Activated CD8-positive, alpha-beta memory T cell treated with anti-CD3 and anti-CD28 coated beads, Interleukin-2, amount 50 U/mL, for 24 hours (primary cell): Measurements from ENCODE around the gene PAPPA2.
"Not testable (repeated sequence)": the region's sequence is repeated elsewhere in the genome, so short reads cannot be mapped to it uniquely, and the experiment has no call there.

Experiments
- DNase-seq: peaks from one replicate; pipeline ENCODE4 v3.0.0-alpha.2; 2020; ENCODE audit errors: extremely low read depth

Gene PAPPA2

DNA sequence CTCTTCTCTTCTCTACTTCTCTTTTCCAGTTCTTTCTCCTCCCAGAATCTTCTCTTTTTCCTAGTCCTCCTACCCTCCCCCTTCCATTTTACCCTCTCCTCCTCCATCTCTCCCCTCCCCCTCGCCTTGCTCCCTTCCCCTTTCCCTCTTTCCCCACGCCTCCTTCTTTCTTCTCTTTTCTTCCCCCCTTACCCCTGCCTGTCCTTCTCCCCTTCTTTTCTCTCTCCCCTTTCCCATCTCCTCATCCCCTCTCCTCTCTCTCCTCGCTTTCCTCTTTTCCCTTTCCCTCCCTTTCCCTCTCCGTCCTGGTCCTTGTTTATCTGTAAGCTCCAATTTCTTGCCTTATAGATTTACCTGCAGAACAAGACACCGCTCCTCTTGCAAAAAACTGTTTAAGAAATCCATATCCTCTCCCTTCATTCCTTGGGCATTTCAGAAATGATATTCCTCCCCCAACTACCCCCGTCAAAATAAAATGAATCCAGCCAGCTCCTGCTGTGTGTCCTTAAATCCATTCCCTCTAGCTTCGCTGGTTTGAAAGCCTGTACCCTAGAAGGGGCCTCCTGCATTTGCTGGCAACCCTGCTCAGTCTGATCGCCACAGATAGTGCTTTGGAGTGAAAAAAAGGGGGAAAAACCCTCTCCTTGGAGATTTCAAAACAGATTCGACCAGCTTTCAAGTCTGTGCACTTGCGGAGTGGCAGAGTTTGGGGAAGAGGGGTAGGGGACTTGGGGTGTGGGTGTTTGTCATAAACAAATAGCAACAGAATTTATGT lies 89.4 kb downstream of the PAPPA2 start:
- DNase-seq, result no peak

DNA sequence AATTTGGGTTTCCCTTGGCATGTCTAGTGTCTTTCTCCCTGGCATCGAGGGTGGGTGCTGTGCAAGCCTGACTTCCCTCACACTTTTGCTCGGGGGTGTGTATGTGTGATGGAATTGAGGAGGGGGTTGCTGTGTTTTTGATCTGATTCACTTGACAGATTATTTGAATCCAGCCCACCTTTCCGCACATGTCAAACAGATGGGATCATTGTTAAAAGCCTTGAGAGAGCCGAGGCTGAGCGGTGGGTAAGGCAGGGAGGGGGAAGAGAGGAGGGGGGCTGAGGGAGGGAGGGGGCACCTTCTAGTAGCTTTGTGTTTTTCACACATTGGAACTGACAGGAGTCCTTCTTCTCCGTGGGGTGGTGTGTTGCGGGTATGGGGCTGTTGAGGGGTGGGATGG lies 90.0 kb downstream of the PAPPA2 start:
- DNase-seq, result no peak

DNA sequence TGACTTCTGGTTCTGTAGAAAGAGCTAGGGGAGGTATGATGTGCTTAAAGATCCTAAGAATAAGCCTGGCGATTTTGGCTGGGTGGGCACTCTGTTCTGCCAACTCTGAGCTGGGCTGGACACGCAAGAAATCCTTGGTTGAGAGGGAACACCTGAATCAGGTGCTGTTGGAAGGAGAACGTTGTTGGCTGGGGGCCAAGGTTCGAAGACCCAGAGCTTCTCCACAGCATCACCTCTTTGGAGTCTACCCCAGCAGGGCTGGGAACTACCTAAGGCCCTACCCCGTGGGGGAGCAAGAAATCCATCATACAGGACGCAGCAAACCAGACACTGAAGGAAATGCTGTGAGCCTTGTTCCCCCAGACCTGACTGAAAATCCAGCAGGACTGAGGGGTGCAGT lies 93.3 kb downstream of the PAPPA2 start:
- DNase-seq, result no peak

DNA sequence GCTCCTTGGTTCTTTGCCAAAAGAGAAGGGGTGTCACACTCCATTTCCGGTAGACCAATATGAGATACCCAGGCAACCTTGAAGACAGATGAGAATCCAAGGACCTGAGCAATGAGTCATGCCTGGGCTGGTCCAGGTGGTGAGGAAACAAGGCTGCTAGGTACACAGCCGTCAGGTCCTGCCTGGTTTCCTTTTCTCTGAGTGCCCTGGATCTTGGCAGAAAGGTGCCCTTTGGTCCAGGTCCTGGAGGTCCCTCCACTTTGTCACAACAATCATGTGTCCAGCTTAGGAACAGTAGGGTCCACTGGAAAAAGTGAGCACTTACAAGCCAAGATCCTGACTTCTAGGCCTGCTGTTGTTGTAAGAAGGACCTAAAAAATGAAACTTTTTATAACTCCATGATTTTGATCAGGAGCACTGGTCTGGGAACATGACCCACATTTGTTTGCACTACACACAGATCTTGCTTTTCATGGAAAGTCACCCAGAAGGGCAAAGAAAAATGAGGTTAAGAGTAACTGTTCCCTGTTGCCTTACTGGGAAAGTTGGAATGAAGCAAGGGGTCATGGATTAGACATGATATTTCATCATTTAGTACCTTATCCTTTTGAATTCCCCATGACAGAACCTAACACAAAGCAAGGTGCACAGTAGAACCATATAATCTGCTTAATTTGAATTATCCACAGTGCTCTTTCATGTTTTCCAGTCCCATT lies 94.7 kb downstream of the PAPPA2 start:
- DNase-seq, result no peak

DNA sequence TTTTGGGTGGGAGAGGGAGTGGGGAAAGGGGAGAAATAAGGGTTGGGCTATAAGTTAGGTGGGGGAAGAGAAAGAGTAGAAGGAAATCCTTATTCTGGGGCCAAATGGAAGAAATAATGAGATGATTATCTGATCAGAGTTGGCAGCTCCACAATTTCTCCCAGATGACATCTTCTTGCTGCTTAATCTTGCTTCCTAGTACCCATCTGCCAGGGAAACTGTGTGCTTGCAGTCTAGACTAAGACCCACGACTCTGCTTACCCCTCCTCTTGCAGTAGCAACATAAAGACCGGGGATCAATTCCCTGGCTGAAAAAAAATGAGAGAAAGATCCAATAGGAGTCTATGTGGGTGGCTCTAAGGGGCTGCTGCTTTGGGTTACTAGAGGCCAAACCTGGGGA lies 95.6 kb downstream of the PAPPA2 start:
- DNase-seq, result no peak

DNA sequence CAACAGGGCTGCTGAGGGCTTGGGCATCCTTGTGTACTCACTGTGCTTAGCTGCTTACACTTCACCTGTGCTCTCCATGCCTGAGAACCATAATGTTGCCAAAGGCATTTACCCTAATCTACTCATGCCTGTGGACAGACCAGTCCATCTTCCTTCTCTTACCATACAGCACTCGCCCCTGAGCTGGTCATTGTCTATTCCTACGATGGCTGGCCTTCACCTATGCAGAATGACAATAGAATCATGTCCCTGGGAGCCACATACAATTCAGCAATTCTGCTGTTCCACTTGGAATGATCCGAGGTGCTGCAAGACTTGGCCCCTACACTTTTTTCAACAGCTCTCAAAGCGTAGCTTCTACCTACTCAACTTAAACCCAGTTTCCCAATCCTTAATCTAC lies 96.5 kb downstream of the PAPPA2 start:
- no peak for DNase-seq

DNA sequence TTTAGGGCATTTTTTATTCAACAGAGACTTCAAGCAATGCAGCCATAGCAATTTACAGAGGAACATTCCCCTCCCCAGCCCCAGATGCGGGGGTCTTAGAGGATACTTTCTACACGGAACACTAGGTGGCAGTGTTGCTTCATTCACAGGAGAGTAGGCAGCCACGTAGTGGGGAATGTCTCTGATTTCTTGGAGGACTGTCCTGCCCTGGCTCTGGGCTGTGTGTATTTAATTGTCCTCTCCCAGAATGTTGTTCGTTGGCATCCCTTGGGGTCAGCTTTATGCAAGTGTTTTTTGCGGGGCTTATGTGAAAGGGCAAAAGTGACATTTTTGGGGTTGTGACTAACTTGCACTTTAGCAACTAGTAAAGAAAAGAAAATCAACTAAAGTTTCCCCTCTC lies 96.9 kb downstream of the PAPPA2 start:
- no peak for DNase-seq

DNA sequence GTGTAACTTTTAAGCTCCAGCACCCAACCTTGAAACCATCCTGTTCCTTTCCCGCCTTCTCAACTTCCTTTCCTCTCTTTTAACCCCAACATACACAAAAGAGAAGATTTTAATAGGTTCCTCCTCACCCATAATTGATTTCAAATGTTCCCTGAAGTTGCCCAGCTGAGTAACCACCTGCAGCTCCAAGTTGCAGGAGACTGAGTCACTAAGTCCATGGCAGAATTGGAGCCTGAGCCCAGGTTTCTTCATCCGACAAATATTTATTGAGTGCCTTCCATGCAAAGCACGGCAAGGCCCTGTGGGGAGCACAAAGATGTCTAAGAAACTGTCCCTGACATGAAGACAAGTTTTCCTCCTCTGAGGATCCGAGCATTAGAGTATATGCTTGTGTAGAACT lies 97.7 kb downstream of the PAPPA2 start:
- no peak for DNase-seq

DNA sequence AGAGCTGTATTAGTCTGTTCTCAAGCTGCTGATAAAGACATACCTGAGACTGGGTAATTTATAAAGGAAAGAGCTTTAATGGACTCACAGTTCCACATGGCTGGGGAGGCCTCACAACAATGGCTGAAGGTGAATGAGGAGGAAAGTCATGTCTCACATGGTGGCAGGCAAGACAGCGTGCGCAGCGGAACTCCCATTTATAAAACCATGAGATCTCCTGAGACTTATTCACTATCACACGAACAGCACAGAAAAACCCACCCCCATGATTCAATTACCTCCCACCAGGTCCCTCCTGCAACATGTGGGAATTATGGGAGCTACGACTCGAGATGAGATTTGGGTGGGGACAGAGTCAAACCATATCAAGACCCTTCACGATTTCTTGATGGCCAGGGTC lies 98.8 kb downstream of the PAPPA2 start:
- DNase-seq, result not testable (repeated sequence)

DNA sequence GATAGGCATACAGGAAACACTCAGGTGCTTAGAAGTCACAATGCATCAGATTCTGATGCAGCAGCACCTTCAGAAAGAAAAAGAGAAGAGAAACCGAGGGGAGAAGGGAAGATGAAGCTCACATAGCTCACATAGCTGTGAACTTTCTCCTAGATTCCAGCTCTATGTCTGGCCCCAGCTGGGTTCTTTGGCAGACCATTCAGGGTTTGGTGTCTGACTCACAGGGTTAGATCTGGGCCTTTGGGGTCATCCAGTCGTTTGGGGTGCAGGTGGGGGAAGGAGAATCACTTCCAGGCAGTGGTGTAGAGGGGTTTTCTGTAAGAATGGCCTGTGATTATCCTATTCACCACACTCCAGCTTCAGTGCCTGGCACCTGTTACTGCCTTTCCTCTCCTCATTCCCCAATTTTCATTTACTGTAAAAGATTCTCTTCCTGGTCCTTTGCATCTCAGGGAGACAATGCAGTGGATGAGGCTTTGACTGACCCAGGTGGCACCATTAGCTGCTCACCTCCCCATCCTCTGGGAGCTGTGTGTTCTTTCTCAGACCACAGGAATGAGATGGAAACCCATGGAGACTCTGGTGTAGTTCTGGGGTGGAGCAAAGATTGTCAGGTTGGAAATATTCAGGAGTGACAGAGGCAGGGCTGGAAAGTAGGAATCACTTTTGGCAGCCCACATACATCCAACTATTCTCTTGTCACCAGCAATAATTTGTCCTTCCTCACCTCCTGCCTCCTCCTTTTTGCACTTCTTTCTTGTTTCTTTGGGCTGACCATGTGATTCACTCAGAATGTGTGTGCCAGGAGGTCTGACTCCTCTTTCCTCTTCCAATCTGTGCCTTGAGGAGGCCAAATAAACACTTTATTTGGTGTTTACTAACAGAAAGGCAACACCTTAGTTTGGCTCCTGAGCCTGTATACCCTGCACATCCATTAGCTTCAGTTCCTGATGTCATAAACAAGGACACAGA lies 103.3 kb downstream of the PAPPA2 start:
- no peak for DNase-seq

DNA sequence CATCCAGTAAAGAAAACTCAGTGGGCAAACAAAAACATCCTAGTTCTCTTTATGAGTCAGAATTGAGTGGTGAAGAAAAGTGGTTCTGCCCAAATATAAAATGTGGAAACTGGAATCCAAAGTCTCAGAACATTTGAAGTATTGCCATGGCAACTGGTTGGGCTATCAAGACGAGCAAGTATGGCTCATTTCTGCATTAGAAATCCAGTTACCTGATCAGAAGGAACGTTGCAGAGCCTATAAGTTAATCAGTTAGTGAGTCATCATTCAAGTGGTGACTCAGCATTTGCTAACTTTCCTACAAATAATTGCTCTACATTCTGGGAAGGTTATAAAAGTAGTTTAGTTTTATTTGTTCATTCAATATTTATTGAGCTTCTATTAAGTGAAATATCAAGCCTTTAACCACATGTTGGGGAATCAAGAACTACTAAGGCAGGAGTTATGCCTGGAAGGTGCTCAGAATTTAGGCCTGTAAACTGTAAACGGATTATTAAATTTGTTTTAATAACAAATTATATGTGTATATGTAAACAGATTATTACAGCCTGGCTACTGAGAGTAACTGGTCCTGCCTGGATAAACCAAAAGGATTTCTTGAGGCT lies 104.3 kb downstream of the PAPPA2 start:
- no peak for DNase-seq

DNA sequence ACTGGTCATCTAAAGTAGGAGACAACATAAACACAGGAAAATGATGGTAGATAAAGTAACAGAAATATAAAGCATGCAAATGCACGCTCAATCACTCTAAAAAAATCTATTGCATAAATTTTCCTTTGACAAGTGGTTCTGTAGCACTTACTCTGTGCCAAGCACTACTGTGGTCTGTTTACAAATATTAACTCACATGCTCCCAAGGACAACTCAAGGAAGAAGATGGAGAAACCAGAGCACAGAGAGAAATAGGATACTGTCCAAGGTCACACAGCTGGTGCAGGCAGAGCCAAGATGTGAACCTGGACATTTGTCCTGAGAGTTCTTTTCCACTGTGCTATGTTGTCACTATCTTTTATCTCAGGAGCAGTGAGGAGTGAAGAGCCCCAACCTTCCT lies 105.2 kb downstream of the PAPPA2 start:
- no peak for DNase-seq

DNA sequence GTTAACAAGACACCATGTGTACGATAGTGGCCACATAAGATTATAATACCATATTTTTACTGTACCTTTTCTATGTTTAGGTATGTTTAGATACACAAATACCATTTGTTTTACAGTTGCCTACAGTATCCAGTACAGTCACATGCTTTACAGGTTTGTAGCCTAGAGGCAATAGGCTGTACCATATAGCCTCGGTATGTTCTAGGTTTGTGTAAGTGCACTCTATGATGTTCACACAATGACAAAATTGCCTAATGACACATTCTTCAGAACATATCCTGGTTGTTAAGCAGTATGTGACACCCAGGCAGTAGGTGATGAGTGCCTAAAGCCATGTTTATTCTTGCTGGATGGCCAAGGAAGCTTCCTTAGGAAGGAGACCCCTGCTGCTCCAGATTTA lies 111.8 kb downstream of the PAPPA2 start:
- no peak for DNase-seq

DNA sequence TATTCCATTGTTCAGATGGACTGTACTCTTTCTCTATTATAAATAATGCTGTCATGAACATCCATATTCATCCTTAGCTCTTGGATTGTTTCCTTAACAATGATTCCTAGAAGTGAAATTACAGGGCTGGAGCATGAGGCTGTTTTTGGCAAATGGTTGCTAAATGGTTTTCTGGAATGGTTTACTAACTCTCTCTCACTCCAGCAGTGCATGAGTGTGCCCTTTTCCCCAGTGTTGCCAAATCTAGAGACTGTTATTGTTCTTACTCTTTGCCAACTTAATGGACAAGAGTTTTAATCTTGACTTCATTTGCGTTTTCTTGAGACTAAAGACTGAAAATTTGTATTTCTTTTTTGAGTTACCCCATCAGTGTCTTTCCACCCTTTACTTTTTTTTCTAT lies 113.0 kb downstream of the PAPPA2 start:
- no peak for DNase-seq

DNA sequence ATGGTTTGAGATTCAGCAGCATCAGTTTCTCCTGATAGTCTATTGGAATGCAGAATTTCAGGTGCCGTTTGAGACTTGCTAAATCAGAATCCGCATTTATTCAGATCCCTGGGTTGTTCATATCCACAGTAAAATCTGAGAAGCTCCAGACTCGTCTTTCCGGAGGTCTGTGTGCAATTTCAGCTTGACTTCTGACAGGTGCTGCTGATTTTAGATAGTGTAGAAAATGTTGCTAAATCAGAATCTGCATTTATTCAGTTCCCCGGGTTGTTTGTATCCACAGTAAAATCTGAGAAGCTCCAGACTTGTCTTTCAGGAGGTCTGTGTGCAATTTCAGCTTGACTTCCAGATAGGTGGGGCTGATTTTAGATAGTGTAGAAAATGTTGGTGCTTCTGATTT lies 113.7 kb downstream of the PAPPA2 start:
- no peak for DNase-seq

DNA sequence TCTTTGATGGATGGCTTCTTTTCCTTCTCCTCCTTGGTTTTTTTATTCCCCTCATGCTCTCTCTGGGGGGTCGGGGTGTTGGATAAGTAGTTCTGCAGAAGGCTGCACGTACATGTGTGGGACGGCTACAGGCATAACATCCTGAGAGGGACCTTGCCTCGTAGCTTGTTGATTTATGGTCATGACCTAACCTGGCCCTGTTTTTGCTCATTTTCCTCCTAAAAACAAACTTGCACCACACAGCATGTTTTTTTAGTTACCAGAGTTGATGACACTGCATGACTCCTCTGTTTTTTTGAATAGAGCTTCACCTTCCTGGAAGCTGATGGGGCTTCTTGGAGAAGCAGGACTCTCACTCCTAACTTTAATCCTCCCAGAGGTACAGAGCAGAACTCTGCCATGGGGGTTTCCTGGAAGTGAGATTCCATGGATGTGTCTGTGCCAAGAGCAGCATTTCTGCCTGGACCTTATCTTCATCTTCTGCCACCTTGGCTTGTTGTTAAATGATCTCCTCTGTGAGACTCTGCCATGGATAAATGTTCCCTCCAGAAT lies 114.7 kb downstream of the PAPPA2 start:
- DNase-seq, result no peak

DNA sequence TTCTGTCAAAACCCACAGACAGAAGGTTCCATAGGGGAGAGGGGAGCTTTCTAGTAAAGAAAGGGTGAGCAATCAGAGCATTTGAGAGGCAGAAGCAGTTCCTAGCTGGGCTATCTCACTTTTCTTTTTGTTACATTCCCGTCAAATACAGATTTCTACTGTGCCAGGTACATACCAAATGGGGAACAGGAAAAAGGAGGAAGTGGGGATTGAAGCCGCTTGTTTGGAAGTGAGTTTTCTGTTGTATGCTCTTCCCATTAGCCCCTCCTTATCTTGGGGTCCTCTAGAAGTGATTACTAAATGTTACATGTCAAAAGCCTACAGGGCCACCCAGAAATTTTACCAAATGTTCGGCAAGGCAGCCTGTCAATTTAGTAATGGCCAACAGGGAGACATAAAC lies 116.1 kb downstream of the PAPPA2 start:
- DNase-seq, result no peak

DNA sequence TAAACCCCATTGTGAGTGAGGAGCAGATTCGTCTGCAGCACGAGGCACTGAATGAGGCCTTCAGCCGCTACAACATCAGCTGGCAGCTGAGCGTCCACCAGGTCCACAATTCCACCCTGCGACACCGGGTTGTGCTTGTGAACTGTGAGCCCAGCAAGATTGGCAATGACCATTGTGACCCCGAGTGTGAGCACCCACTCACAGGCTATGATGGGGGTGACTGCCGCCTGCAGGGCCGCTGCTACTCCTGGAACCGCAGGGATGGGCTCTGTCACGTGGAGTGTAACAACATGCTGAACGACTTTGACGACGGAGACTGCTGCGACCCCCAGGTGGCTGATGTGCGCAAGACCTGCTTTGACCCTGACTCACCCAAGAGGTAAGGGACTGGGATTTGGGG lies 132.2 kb downstream of the PAPPA2 start:
- DNase-seq, result no peak

DNA sequence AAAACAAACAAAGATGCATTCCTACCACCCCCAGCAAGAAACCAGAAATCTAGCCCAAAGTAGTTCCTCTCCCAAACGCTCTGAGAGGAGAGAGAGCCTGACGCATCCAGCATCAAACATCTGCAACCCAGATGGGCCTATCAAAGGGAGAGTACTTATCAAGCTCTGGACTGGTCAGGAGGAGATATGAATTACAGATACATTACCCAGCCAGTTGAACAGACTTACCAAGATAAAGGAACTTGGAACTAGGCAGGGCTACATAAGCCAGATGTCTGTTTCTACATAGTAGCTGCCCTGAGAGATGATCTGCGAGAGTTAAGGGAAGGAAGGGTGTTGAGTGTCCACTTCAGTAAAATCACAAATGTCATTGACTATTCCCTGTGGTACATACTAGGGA lies 138.4 kb downstream of the PAPPA2 start:
- no peak for DNase-seq

DNA sequence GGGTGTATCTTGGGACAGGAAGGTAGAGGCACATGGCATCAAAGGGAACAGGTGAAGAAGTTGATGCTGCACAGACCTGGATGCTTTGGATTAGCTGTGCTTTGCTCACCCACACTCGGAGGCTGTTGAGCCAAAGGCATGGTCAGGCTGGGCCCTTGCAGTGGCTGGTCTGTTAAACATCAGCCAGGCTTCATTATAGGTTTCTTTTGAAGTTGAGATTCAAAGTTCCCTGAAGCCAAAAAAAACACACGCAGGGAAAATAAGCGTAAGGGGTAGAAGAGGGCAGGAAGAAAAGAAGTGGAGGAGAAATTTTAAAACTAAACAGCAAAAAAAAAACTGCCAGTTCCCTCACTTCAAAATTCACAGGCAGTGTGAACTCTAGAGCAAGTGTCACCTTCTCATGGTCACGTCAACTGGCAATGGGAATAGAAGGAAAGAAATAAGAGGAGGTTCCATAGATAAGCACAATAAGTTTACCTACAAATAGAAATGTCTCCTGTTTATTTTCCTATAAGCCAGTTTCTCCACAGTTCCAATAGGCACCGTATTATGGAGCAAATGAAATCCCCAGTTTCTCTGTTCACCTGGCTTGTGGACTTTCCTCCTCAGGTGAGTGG lies 139.5 kb downstream of the PAPPA2 start:
- DNase-seq, result no peak

DNA sequence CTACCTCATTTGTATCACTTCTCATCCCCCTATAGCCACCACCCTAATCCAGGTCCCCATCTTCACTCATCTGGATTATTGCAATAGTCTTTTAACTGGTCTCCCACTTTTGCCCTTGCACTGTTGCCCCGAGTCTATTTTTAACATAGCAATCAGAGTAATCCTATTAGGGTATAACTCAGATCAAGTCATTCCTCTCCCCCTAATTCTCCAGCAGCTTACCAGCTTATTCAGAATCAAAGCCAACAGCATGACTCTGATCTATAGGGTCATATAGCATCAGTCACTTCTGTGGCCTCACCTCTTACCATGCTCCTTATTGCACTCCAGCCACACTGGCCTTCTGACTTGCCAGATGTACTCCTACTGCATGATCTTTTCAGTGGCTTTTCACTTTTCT lies 140.7 kb downstream of the PAPPA2 start:
- no peak for DNase-seq
